SK-N-SH (cell line): ENCODE results near the gene RAD51.

ENCODE experiments used
- CTCF ChIP-seq: fragments of 200-600 bp; sonication (generic); IDR thresholded peaks from 2 replicates; pipeline ENCODE4 v1.6.1; 2017; ENCODE audit warnings: antibody characterized with exemption, mild to moderate bottlenecking, moderate library complexity
- MAX ChIP-seq: IDR thresholded peaks from 2 replicates; pipeline ENCODE4 v1.4.0; 2012; ENCODE audit warnings: low read depth
- POLR2AphosphoS5 ChIP-seq: IDR thresholded peaks from 2 replicates; pipeline ENCODE4 v1.6.1; 2012; ENCODE audit warnings: low read depth, low read length
- REST ChIP-seq: IDR thresholded peaks from 2 replicates; pipeline ENCODE4 v1.6.1; 2012; ENCODE audit warnings: mild to moderate bottlenecking, low read depth, low read length, moderate library complexity
- RFX5 ChIP-seq: IDR thresholded peaks from 2 replicates; pipeline ENCODE4 v1.6.1; 2012; ENCODE audit warnings: mild to moderate bottlenecking, improper control_type of control experiment, low read length

- TF ChIP-seq CTCF (no peak), RFX5 (no peak), MAX (no peak), POLR2AphosphoS5 (no peak), REST (no peak)
Observed at GRCh38 chr15:40706121-40706520, 11.1 kb downstream of the RAD51 start.
